Activated CD8-positive, alpha-beta T cell treated with anti-CD3 and anti-CD28 coated beads for 36 hours (primary cell): Measurements from ENCODE around the gene ADARB2. TPM values are rescaled to one million over a fixed set of nuclear protein-coding genes. Genes with fewer than 3 reads are reported as not detected.

Experiments used
- ATAC-seq: fragments of 200-7000 bp; cut with Tn5 transposase; one replicate; pipeline ENCODE4 v1.10.0; 2021; ENCODE audit warnings: mild to moderate bottlenecking, moderate library complexity
- CTCF ChIA-PET: fragments of 350-600 bp; sonication (Branson Sonifier 250); formaldehyde crosslinking; loops from one replicate; lab custom pipeline; 2021; ENCODE audit warnings: antibody characterized with exemption; lab: Charles Lee
- POLR2A ChIA-PET: fragments of 350-600 bp; sonication (Branson Sonifier 250); formaldehyde crosslinking; loops from one replicate; lab custom pipeline; 2021; ENCODE audit warnings: antibody characterized with exemption; lab: Charles Lee
- DNase-seq: peaks from one replicate; pipeline ENCODE4 v3.0.0-alpha.2; 2020
- H3K27ac Mint-ChIP-seq: one replicate; pipeline ENCODE4 v1.8.0; 2021; ENCODE audit warnings: mild to moderate bottlenecking, mixed read lengths
- H3K27me3 Mint-ChIP-seq: one replicate; pipeline ENCODE4 v1.8.0; 2021; ENCODE audit warnings: mixed read lengths
- H3K36me3 Mint-ChIP-seq: one replicate; pipeline ENCODE4 v1.8.0; 2021; ENCODE audit warnings: low read depth, mixed read lengths
- H3K4me1 Mint-ChIP-seq: one replicate; pipeline ENCODE4 v1.8.0; 2021; ENCODE audit warnings: low read depth, mixed read lengths
- H3K4me3 Mint-ChIP-seq: one replicate; pipeline ENCODE4 v1.8.0; 2021; ENCODE audit warnings: mild to moderate bottlenecking, moderate library complexity, mixed read lengths
- H3K9me3 Mint-ChIP-seq: one replicate; pipeline ENCODE4 v1.8.0; 2021; ENCODE audit warnings: mixed read lengths
- intact Hi-C: fragments of 100-400 bp; cut with micrococcal nuclease; formaldehyde crosslinking; loops from one replicate; pipeline ENCODE4 v1.10.0; 2022
- total RNA-seq, 2 experiments: library from RNA; stranded (reverse); gene quantifications; one replicate each; pipeline ENCODE4 v1.2.3, GENCODE V29; 2021
- TF ChIP-seq, protein P1 (sequence below): fragments of 200-600 bp; IDR thresholded peaks from one replicate; pipeline ENCODE4 v1.8.0; 2022; ENCODE audit warnings: antibody characterized with exemption, mild to moderate bottlenecking

The ADARB2 gene
- total RNA-seq, 2 experiments from 2014 or later: 1.3 to 1.6 TPM

DNA sequence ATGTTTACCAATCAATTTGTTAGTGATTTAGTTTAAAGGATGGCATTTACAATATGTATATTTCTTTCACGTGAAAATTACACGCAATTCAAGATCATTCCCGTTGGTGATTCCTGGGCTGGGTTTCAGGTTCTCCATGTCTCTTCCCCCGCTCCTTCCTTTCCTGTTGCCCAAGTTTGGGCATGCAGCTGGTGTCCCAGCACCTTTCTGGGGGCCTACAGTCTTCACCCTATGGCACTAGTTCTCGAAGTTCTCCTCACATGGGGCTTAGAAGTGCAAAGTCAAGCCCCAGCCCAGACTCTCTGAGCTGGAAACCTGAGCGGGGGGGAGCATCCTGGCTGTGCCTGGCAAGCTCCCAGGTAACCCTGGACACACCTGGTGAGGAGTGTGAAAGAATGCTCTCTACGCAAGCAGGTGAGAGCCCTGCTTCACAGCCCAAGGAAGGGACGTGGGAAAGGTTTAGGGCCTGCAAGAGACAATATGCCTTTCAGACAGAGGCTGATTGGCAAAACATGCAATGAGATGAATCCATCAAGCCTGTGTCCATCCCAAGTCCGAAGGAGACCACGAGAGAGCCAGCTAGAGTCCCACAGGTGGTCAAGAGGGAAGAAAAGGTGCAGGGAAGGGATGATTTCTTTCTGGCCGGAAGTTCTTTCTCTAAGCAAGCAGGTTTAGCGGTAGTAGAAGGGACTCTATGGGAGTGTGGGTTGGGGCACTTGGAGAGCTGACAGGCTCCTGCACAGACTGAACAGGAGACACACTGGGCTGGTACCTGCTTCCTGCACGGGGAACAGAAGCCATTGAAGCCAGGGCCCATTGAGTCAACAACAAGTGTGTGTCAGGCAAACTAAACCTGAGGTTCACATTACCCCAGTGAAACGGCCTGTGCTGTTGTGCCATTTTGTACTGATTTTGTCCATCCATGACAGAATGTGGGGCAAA lies 131.1 kb downstream of the ADARB2 start:
- intact Hi-C loops: no loop called here
- peaks cover 3% of the 10 kb centered on the region for H3K9me3 Mint-ChIP-seq
- H3K36me3 Mint-ChIP-seq: no peaks in the 10 kb centered on the region
- ATAC-seq (no peak), DNase-seq (no peak)
- no peak overlapping the region for H3K4me3 Mint-ChIP-seq
- CTCF ChIA-PET: no interaction called here
- no peaks in the 10 kb centered on the region for H3K4me1 Mint-ChIP-seq
- no peak overlapping the region for H3K27ac Mint-ChIP-seq
- TF ChIP-seq, protein P1, sequence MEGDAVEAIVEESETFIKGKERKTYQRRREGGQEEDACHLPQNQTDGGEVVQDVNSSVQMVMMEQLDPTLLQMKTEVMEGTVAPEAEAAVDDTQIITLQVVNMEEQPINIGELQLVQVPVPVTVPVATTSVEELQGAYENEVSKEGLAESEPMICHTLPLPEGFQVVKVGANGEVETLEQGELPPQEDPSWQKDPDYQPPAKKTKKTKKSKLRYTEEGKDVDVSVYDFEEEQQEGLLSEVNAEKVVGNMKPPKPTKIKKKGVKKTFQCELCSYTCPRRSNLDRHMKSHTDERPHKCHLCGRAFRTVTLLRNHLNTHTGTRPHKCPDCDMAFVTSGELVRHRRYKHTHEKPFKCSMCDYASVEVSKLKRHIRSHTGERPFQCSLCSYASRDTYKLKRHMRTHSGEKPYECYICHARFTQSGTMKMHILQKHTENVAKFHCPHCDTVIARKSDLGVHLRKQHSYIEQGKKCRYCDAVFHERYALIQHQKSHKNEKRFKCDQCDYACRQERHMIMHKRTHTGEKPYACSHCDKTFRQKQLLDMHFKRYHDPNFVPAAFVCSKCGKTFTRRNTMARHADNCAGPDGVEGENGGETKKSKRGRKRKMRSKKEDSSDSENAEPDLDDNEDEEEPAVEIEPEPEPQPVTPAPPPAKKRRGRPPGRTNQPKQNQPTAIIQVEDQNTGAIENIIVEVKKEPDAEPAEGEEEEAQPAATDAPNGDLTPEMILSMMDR: no peak
- H3K27me3 Mint-ChIP-seq: peaks cover 30% of the 10 kb centered on the region
- POLR2A ChIA-PET: no interaction called here

DNA sequence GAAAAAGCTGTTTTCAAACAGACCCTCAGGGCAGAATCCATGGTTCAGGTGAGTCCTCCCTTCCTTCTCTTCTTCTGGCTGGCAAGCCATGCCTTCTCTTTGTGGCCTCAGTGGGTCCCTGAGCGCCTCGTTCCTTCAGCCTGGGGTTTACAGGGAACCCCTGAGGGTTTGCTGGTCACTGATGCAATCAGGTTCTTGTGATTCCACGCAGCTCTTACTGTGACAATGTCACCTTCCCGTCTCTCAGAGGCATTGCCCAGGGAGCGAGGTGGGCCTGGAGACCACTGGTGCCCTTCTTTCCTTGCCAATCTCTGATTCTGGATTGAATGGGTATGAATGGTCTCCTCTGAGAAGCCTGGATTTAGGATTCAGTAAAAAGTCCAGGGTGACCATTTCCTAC lies 132.2 kb downstream of the ADARB2 start:
- Mint-ChIP-seq H3K4me1 (no peaks in the 10 kb centered on the region), H3K27ac (no peak overlapping the region), H3K36me3 (no peaks in the 10 kb centered on the region), H3K27me3 (peaks cover 26% of the 10 kb centered on the region), H3K9me3 (peaks cover 3% of the 10 kb centered on the region), H3K4me3 (no peak overlapping the region)
- ChIA-PET CTCF (no interaction called here), POLR2A (no interaction called here)
- TF ChIP-seq, protein P1: no peak
- ATAC-seq (no peak), DNase-seq (no peak)
- intact Hi-C loops: no loop called here

DNA sequence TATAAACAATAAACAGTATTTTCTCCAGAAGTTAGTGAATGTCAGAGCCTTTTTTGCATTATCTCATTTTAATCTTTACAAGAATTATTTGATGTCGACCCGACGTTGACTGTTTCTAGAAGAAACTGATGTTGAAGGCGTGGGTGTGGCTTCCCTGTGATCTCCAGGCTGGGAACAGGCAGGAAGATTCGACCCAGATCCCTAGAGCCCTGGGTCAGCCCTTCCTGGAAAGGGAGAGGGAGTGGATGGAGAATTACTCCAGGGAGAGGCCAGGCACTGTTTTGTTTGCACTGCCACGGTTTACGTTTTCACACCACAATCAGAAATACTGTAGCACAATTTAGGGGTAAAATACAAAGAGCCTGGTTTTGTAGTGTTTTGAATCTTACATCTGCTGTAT lies 133.1 kb downstream of the ADARB2 start:
- no peaks in the 10 kb centered on the region for H3K4me1 Mint-ChIP-seq

DNA sequence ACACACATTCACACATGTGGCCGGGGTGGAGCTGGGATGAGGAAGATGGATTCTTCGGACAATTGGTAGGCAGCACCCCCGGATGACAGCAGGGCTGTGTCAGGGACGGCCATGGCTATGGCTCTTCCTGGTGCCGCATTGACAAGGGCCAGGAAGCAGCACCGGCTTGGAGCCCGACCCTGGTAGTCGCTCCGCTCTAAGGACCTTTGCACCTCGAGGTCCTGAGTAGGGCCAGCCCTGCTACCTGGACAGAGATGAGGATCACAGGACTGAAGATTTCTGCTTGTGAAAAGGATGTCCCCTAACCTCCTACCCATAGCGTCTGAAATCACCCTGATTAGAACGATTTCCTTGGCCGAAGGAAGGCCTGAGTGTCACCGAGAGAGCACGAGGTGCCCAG lies 134.1 kb downstream of the ADARB2 start:
- Mint-ChIP-seq H3K27ac (no peak overlapping the region), H3K4me1 (no peaks in the 10 kb centered on the region), H3K36me3 (no peaks in the 10 kb centered on the region), H3K4me3 (no peak overlapping the region), H3K27me3 (peaks cover 11% of the 10 kb centered on the region), H3K9me3 (peaks cover 3% of the 10 kb centered on the region)
- ChIA-PET POLR2A (no interaction called here), CTCF (no interaction called here)
- ATAC-seq (no peak), DNase-seq (no peak)
- TF ChIP-seq, protein P1: no peak
- intact Hi-C loops: no loop called here

More for the DNA sequence above, 133.1 kb downstream of the ADARB2 start:
- intact Hi-C loops: no loop called here
- ATAC-seq: no peak
- CTCF ChIA-PET: no interaction called here
- Mint-ChIP-seq H3K27ac (no peak overlapping the region), H3K4me3 (no peak overlapping the region), H3K9me3 (peaks cover 3% of the 10 kb centered on the region), H3K36me3 (no peaks in the 10 kb centered on the region), H3K27me3 (peaks cover 17% of the 10 kb centered on the region)
- DNase-seq: no peak
- TF ChIP-seq, protein P1: no peak
- POLR2A ChIA-PET: no interaction called here

DNA sequence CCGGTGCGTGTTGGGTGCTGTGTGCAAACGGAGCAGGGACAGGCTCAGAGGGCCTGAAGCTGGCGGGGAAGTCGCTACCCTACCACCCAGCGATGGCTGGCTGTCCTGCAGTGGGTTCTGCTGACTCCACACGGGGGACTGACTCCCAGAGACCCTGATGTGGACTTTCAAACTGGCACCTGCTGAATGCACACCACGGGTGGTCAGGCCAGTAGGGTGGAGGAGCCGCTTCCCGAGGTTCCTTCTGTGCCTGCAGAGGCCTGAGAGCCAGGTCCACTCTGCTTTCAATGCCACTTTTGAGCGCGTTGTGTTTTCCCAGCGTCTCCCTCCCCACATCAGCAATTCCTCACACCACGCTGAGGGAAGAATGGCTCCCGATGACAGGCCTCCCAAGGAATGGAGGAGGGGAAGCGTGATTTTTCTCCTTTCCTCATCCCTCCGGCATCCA lies 135.3 kb downstream of the ADARB2 start:
- CTCF ChIA-PET: no interaction called here
- peaks cover 3% of the 10 kb centered on the region for H3K9me3 Mint-ChIP-seq
- H3K4me1 Mint-ChIP-seq: no peaks in the 10 kb centered on the region
- DNase-seq (no peak), ATAC-seq (no peak)
- TF ChIP-seq, protein P1: no peak
- peaks cover 5% of the 10 kb centered on the region for H3K27me3 Mint-ChIP-seq
- intact Hi-C loops: no loop called here
- H3K36me3 Mint-ChIP-seq: no peaks in the 10 kb centered on the region
- H3K4me3 Mint-ChIP-seq: no peak overlapping the region
- no peak overlapping the region for H3K27ac Mint-ChIP-seq
- POLR2A ChIA-PET: no interaction called here
